HepG2 (cell line): ENCODE data around the gene CAND2. TPM values are rescaled to one million over a fixed set of nuclear protein-coding genes. Genes with fewer than 3 reads are reported as not detected.

Experiments used
- ASH2L ChIP-seq: fragments of 300-600, 200-600 bp; sonication (generic); IDR thresholded peaks from 2 replicates; pipeline ENCODE4 v1.7.0; 2017; ENCODE audit warnings: low read depth, mild to moderate bottlenecking, moderate library complexity, mixed read lengths, low read length; ENCODE audit not compliant: insufficient read length
- CEBPG ChIP-seq: IDR thresholded peaks from 2 replicates; pipeline ENCODE4 v1.6.1; 2016
- DNMT1 ChIP-seq: sonication (generic); formaldehyde crosslinking; IDR thresholded peaks from 2 replicates; pipeline ENCODE4 v1.5.1; 2020; ENCODE audit warnings: mild to moderate bottlenecking, missing genetic modification reagents
- DPF2 ChIP-seq: sonication (generic); formaldehyde crosslinking; IDR thresholded peaks from 2 replicates; pipeline ENCODE4 v1.4.0; 2020; ENCODE audit warnings: mild to moderate bottlenecking, low read depth, missing genetic modification reagents, borderline replicate concordance
- EHMT2 ChIP-seq: fragments of 200-600 bp; sonication (generic); IDR thresholded peaks from 2 replicates; pipeline ENCODE4 v1.7.0; 2017; ENCODE audit warnings: antibody characterized with exemption, low read depth, low read length, borderline replicate concordance
- FOSL1 ChIP-seq: sonication (generic); formaldehyde crosslinking; IDR thresholded peaks from 2 replicates; pipeline ENCODE4 v1.9.0; 2021; ENCODE audit warnings: missing genetic modification reagents, borderline replicate concordance
- FOXO1 ChIP-seq: sonication (generic); formaldehyde crosslinking; IDR thresholded peaks from 2 replicates; pipeline ENCODE4 v1.4.0; 2020; ENCODE audit warnings: missing genetic modification reagents
- KAT2B ChIP-seq: fragments of 150-350 bp; IDR thresholded peaks from 2 replicates; pipeline ENCODE4 v1.6.1; 2014; ENCODE audit warnings: low read depth, low read length, borderline replicate concordance
- KMT2A ChIP-seq: sonication (generic); formaldehyde crosslinking; IDR thresholded peaks from 2 replicates; pipeline ENCODE4 v1.4.0; 2020; ENCODE audit warnings: missing genetic modification reagents
- MTF2 ChIP-seq: sonication (generic); formaldehyde crosslinking; IDR thresholded peaks from 2 replicates; pipeline ENCODE4 v1.5.0; 2020; ENCODE audit warnings: missing genetic modification reagents, borderline replicate concordance
- REXO4 ChIP-seq: sonication (generic); formaldehyde crosslinking; IDR thresholded peaks from 2 replicates; pipeline ENCODE4 v1.8.0; 2022; ENCODE audit warnings: missing genetic modification reagents, mild to moderate bottlenecking, borderline replicate concordance
- SP5 ChIP-seq: IDR thresholded peaks from 2 replicates; pipeline ENCODE4 v1.6.1; 2016; ENCODE audit warnings: low read depth, borderline replicate concordance
- SRF ChIP-seq: IDR thresholded peaks from 2 replicates; pipeline ENCODE4 v1.6.1; 2011; ENCODE audit warnings: mild to moderate bottlenecking, low read depth, low read length, moderate library complexity
- SSRP1 ChIP-seq: IDR thresholded peaks from 2 replicates; pipeline ENCODE4 v1.6.1; 2016; ENCODE audit warnings: control low read depth
- ZEB1 ChIP-seq: IDR thresholded peaks from 2 replicates; pipeline ENCODE4 v1.6.1; 2012; ENCODE audit warnings: mild to moderate bottlenecking, low read depth, inconsistent platforms; ENCODE audit not compliant: insufficient replicate concordance
- ZFP36 ChIP-seq: fragments of 150-350 bp; IDR thresholded peaks from 2 replicates; pipeline ENCODE4 v1.6.1; 2018; ENCODE audit warnings: borderline replicate concordance, low read length, low read depth; ENCODE audit not compliant: partially characterized antibody
- ZFP90 ChIP-seq: sonication (generic); formaldehyde crosslinking; IDR thresholded peaks from 2 replicates; pipeline ENCODE4 v1.8.0; 2022; ENCODE audit warnings: missing genetic modification reagents, mild to moderate bottlenecking, inconsistent platforms, borderline replicate concordance
- ZNF124 ChIP-seq: sonication (generic); formaldehyde crosslinking; IDR thresholded peaks from 2 replicates; pipeline ENCODE4 v1.4.0; 2020; ENCODE audit warnings: missing genetic modification reagents
- ZNF24 ChIP-seq: fragments of 450-650 bp; IDR thresholded peaks from 2 replicates; pipeline ENCODE4 v1.6.1; 2017; ENCODE audit warnings: antibody characterized with exemption, mild to moderate bottlenecking
- ZNF83 ChIP-seq: sonication (generic); formaldehyde crosslinking; IDR thresholded peaks from 2 replicates; pipeline ENCODE4 v1.4.0; 2020; ENCODE audit warnings: missing genetic modification reagents, mild to moderate bottlenecking, borderline replicate concordance
- ZNF878 ChIP-seq: sonication (generic); formaldehyde crosslinking; IDR thresholded peaks from 2 replicates; pipeline ENCODE4 v1.8.1; 2023; ENCODE audit warnings: mild to moderate bottlenecking, missing genetic modification reagents, moderate library complexity
- ZSCAN31 ChIP-seq: sonication (generic); formaldehyde crosslinking; IDR thresholded peaks from 2 replicates; pipeline ENCODE4 v1.5.0; 2020; ENCODE audit warnings: low read depth, mild to moderate bottlenecking, missing genetic modification reagents
- polyA plus RNA-seq, 8 experiments: library from polyadenylated mRNA; depleted of rRNA in 3 of 8; stranded (reverse) in 7 of 8; unstranded in 1 of 8; fragments of >200 nt; fragmentation: Illumina TruSeq in 4 of 8; extraction: Trizol in 4 of 8; gene quantifications; 2 replicates each; pipeline versions ENCODE4 v1.2.1 to v1.2.3, GENCODE V29; 2011 to 2016; ENCODE audit warnings: low read depth in 4 of 8, missing spikeins in 1 of 8, mixed read lengths in 1 of 8; ENCODE audit not compliant: insufficient read depth in 1 of 8
- total RNA-seq, 5 experiments: library from RNA; depleted of rRNA; stranded (reverse); fragments of >200 nt; fragmentation: Illumina TruSeq; extraction: Trizol; gene quantifications; 2 replicates each; pipeline ENCODE4 v1.2.3, GENCODE V29; 2016; ENCODE audit warnings: low read depth in 1 of 5
- TF ChIP-seq, protein P1 (sequence below): sonication (generic); formaldehyde crosslinking; IDR thresholded peaks from 2 replicates; pipeline ENCODE4 v1.4.0; 2020; ENCODE audit warnings: missing genetic modification reagents
- TF ChIP-seq, protein P2 (sequence below): sonication (generic); formaldehyde crosslinking; conservative IDR thresholded peaks from 2 replicates; pipeline ENCODE4 v1.4.0; 2020; ENCODE audit warnings: missing genetic modification reagents
- TF ChIP-seq, protein P3 (sequence below): sonication (generic); formaldehyde crosslinking; IDR thresholded peaks from 2 replicates; pipeline ENCODE4 v1.4.0; 2020; ENCODE audit warnings: missing genetic modification reagents, mild to moderate bottlenecking, borderline replicate concordance
- TF ChIP-seq, protein P4 (sequence below): sonication (generic); formaldehyde crosslinking; IDR thresholded peaks from 2 replicates; pipeline ENCODE4 v1.5.0; 2020; ENCODE audit warnings: missing genetic modification reagents, mild to moderate bottlenecking, borderline replicate concordance

Gene CAND2
- total and polyA plus RNA-seq, 2 of the 13 experiments (the other 11 are each of a cell fraction or from before 2014, with no cell fraction given), result 0.01 TPM; not detected in 1

DNA sequence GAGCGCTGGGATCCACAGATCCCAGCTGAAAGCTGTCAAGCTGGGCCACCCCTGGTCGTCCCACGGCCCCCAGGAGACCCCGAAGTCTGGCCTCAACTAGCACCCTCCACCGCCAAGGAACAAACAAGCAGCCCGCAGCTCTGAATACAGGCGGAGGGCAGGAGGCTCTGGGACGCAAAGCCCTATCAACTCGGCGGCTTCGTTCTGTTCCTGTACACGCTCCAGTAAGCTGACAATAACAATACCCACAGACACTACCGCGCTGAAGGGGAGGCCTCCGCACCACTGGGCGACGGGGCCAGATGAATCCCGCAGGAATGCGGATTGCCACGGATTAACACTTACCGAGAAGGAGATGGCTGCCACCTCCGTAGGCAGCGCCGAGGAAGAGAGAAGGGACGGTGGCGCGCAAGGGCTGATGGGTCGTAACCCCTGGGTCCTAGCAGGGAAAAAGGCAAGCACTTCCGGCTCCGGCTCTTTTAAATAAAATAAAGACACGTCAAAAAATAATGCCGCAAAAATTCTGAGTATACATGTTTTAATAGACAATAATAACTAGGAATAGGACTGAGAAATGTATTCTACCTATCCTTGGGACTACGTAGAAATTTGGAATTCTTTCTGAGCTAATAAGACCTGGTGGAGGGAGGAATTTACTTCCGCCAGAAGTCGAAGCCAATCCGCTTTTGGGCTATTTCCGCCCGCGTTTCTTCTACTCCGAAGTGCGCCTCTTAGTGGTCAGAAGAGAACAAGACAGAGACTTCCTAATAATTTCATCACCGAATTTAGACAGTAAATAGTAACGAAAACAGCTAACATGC is 44.9 kb downstream of the CAND2 start, which contains the start of gene RPL32 (continued):
- TF ChIP-seq ZEB1 (peak; percentile 60), ZNF124 (CRISPR knock-in tag) (peak; percentile 23; the same call in 1 of the 2 replicates), ASH2L (peak; percentile 97), ZFP90 (peak; percentile 76; the same call in 1 of the 2 replicates), SP5 (CRISPR knock-in tag) (no peak), ZNF24 (no peak; the same call in 1 of the 2 replicates), CEBPG (CRISPR knock-in tag) (peak; percentile 58; the same call in 1 of the 2 replicates), SRF (peak; percentile 95), DNMT1 (no peak), FOXO1 (CRISPR knock-in tag) (no peak), SSRP1 (CRISPR knock-in tag) (peak; percentile 73; the same call in 1 of the 2 replicates), EHMT2 (no peak), ZNF878 (CRISPR knock-in tag) (0 out of 2 replicates have a peak, but pooled peaks have one; percentile 39), KAT2B (no peak), KMT2A (CRISPR knock-in tag) (peak; percentile 80), FOSL1 (CRISPR knock-in tag) (no peak), ZFP36 (no peak), ZNF83 (CRISPR knock-in tag) (no peak), MTF2 (CRISPR knock-in tag) (no peak), DPF2 (CRISPR knock-in tag) (no peak), ZSCAN31 (peak; percentile 56), REXO4 (CRISPR knock-in tag) (no peak)
- TF ChIP-seq, protein P1, sequence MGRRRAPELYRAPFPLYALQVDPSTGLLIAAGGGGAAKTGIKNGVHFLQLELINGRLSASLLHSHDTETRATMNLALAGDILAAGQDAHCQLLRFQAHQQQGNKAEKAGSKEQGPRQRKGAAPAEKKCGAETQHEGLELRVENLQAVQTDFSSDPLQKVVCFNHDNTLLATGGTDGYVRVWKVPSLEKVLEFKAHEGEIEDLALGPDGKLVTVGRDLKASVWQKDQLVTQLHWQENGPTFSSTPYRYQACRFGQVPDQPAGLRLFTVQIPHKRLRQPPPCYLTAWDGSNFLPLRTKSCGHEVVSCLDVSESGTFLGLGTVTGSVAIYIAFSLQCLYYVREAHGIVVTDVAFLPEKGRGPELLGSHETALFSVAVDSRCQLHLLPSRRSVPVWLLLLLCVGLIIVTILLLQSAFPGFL, result 0 out of 2 replicates have a peak, but pooled peaks have one; percentile 35
- TF ChIP-seq, protein P2, sequence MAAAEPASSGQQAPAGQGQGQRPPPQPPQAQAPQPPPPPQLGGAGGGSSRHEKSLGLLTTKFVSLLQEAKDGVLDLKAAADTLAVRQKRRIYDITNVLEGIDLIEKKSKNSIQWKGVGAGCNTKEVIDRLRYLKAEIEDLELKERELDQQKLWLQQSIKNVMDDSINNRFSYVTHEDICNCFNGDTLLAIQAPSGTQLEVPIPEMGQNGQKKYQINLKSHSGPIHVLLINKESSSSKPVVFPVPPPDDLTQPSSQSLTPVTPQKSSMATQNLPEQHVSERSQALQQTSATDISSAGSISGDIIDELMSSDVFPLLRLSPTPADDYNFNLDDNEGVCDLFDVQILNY (CRISPR knock-in tag), result peak; percentile 47
- TF ChIP-seq, protein P3, sequence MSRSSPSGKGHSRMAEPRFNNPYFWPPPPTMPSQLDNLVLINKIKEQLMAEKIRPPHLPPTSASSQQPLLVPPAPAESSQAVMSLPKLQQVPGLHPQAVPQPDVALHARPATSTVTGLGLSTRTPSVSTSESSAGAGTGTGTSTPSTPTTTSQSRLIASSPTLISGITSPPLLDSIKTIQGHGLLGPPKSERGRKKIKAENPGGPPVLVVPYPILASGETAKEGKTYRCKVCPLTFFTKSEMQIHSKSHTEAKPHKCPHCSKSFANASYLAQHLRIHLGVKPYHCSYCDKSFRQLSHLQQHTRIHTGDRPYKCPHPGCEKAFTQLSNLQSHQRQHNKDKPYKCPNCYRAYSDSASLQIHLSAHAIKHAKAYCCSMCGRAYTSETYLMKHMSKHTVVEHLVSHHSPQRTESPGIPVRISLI, result no peak
- TF ChIP-seq, protein P4, sequence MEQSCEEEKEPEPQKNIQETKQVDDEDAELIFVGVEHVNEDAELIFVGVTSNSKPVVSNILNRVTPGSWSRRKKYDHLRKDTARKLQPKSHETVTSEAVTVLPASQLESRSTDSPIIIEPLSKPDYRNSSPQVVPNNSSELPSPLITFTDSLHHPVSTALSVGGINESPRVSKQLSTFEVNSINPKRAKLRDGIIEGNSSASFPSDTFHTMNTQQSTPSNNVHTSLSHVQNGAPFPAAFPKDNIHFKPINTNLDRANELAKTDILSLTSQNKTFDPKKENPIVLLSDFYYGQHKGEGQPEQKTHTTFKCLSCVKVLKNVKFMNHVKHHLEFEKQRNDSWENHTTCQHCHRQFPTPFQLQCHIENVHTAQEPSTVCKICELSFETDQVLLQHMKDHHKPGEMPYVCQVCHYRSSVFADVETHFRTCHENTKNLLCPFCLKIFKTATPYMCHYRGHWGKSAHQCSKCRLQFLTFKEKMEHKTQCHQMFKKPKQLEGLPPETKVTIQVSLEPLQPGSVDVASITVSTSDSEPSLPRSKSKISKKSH (CRISPR knock-in tag), result peak; percentile 88
